Ovary (tissue), 3 donors: ENCODE data around the gene TPST2.

Experiments used
- CTCF ChIP-seq, 3 donors: fragments of 450-650 bp in 2 of 3; fragments of 200-600 bp in 1 of 3; IDR thresholded peaks; one replicate each; pipeline versions ENCODE4 v1.5.1 to v1.8.0; 2016 to 2022; ENCODE audit warnings: antibody characterized with exemption in 3 of 3, mild to moderate bottlenecking in 1 of 3
- EP300 ChIP-seq: sonication (generic); formaldehyde crosslinking; IDR thresholded peaks from one replicate; pipeline ENCODE4 v1.6.1; 2017; ENCODE audit warnings: antibody characterized with exemption
- POLR2A ChIP-seq: fragments of 450-650 bp; IDR thresholded peaks from one replicate; pipeline ENCODE4 v1.6.1; 2017; ENCODE audit warnings: antibody characterized with exemption, mild to moderate bottlenecking, moderate library complexity
- donor health status: DM: no; HTN: no; CAD: no.

DNA sequence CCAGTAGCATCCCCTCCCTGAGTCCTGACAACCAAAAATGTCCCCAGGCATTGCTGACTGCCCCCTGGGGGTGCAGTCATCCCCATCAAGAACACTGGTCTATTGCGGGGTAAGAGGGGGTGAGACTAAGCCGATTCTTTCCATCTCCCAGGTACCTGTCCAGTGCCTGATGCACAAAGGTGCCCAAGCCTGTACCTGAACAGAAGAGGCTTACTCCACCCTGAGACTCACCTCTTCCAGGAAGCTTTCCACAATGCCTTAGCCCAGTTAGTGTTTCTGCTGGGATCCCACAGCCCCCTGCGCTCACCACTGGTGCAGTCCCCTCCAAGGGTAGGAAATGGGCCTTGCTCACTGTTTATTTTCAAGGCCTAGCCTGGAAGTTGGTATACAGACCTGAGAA is 22.9 kb downstream of the TPST2 start:
- TF ChIP-seq CTCF (IDR thresholded peaks at IDR 0.05) (no peak), POLR2A (no peak), EP300 (no peak)
